K562 (cell line): ENCODE results near the gene LBHD1. TPM values are rescaled to one million over a fixed set of nuclear protein-coding genes. Genes with fewer than 3 reads are reported as not detected.

Source experiments
- ARID1B ChIP-seq: fragments of 450-650 bp; IDR thresholded peaks from 2 replicates; pipeline ENCODE4 v1.6.1; 2016; ENCODE audit warnings: antibody characterized with exemption, mild to moderate bottlenecking, inconsistent platforms
- COPS2 ChIP-seq: fragments of 450-650 bp; conservative IDR thresholded peaks from 2 replicates; pipeline ENCODE4 v1.6.1; 2016; ENCODE audit warnings: mild to moderate bottlenecking, moderate library complexity
- CREM ChIP-seq: IDR thresholded peaks from 2 replicates; pipeline ENCODE4 v1.6.1; 2014; ENCODE audit warnings: antibody characterized with exemption, low read depth
- E2F1 ChIP-seq: sonication (generic); formaldehyde crosslinking; IDR thresholded peaks from 2 replicates; pipeline ENCODE4 v1.8.1; 2023; ENCODE audit warnings: mild to moderate bottlenecking, missing genetic modification reagents, moderate library complexity
- FOXA3 ChIP-seq, 2 experiments: fragments of 450-650 bp in 1 of 2; sonication (generic) in 1 of 2; formaldehyde crosslinking; IDR thresholded peaks in 1 of 2; conservative IDR thresholded peaks in 1 of 2; 2 replicates each; pipeline versions ENCODE4 v1.4.0 to v1.8.0; 2020 to 2022; ENCODE audit warnings: mild to moderate bottlenecking in 2 of 2, missing genetic modification reagents in 1 of 2
- IFI16 ChIP-seq: fragments of 250-450 bp; sonication (Bioruptor Pico); IDR thresholded peaks from 2 replicates; pipeline ENCODE4 v2.1.2; 2022; ENCODE audit warnings: mild to moderate bottlenecking, inconsistent platforms
- KDM5B ChIP-seq: fragments of 200-600 bp; sonication (generic); IDR thresholded peaks from 2 replicates; pipeline ENCODE4 v1.6.1; 2012; ENCODE audit warnings: low read depth, mild to moderate bottlenecking, moderate library complexity, low read length, control low read depth, inconsistent platforms; ENCODE audit not compliant: insufficient replicate concordance
- MAFG ChIP-seq: fragments of 450-650 bp; conservative IDR thresholded peaks from 2 replicates; pipeline ENCODE4 v1.6.1; 2016; ENCODE audit warnings: missing genetic modification characterization, missing compliant biosample characterization
- MBD2 ChIP-seq: sonication (generic); IDR thresholded peaks from 2 replicates; pipeline ENCODE4 v1.6.1; 2016; ENCODE audit warnings: low read depth, borderline replicate concordance
- PBX2 ChIP-seq, 2 experiments: IDR thresholded peaks in 1 of 2; conservative IDR thresholded peaks in 1 of 2; 2 replicates each; pipeline ENCODE4 v1.6.1; 2016; ENCODE audit warnings: low read depth in 2 of 2, mild to moderate bottlenecking in 1 of 2, missing compliant biosample characterization in 1 of 2, missing genetic modification characterization in 1 of 2, moderate library complexity in 1 of 2
- RBFOX2 ChIP-seq: fragments of 200-400 bp; formaldehyde crosslinking; IDR thresholded peaks from 2 replicates; pipeline ENCODE4 v1.6.1; 2017; ENCODE audit warnings: low read depth, mild to moderate bottlenecking, low read length, moderate library complexity
- TFAM ChIP-seq: fragments of 250-450 bp; sonication (Bioruptor Pico); conservative IDR thresholded peaks from 2 replicates; pipeline ENCODE4 v1.5.0; 2021; ENCODE audit warnings: mild to moderate bottlenecking, moderate library complexity
- TSC22D4 ChIP-seq: fragments of 450-650 bp; IDR thresholded peaks from 2 replicates; pipeline ENCODE4 v1.6.1; 2016; ENCODE audit warnings: missing genetic modification characterization, missing biosample characterization, control low read depth
- ZNF140 ChIP-seq: fragments of 250-450 bp; sonication (Bioruptor Pico); IDR thresholded peaks from 2 replicates; pipeline ENCODE4 v1.8.0; 2021; ENCODE audit warnings: moderate library complexity, mild to moderate bottlenecking, inconsistent platforms
- ZNF263 ChIP-seq: sonication (generic); formaldehyde crosslinking; IDR thresholded peaks from 2 replicates; pipeline ENCODE4 v1.8.0; 2022; ENCODE audit warnings: mild to moderate bottlenecking, missing genetic modification reagents, borderline replicate concordance
- ZNF274 ChIP-seq: IDR thresholded peaks from 2 replicates; pipeline ENCODE4 v1.6.1; 2011; ENCODE audit warnings: low read depth, mild to moderate bottlenecking, low read length, moderate library complexity, borderline replicate concordance
- polyA plus RNA-seq, 8 experiments: library from polyadenylated mRNA; depleted of rRNA in 4 of 8; stranded (reverse) in 5 of 8; unstranded in 3 of 8; fragments of >200 nt; fragmentation: Nextera tagmentation in 2 of 8; fragmentation: Illumina TruSeq in 1 of 8; extraction: Ambion mirVana in 2 of 8; extraction: Trizol in 1 of 8; gene quantifications; 2 replicates each; pipeline versions ENCODE4 v1.2.1 to v1.2.3, GENCODE V29; 2011 to 2014; ENCODE audit warnings: inconsistent platforms in 1 of 8, missing spikeins in 1 of 8
- total RNA-seq, 7 experiments: library from RNA; depleted of rRNA in 6 of 7; stranded (reverse); fragments of >200 nt in 6 of 7; fragmentation: Illumina TruSeq in 2 of 7; extraction: Trizol in 2 of 7; gene quantifications; 2 replicates each; pipeline versions ENCODE4 v1.2.1 to v1.2.3, GENCODE V29; 2011 to 2021; ENCODE audit warnings: low replicate concordance in 1 of 7
- TF ChIP-seq, protein P1 (sequence below), 2 experiments: fragments of 450-650 bp; IDR thresholded peaks; 2 replicates each; pipeline ENCODE4 v1.6.1; 2018; ENCODE audit warnings: mild to moderate bottlenecking in 2 of 2, low read depth in 1 of 2; ENCODE audit not compliant: partially characterized antibody in 2 of 2

LBHD1 gene
- total and polyA plus RNA-seq, 9 of the 15 experiments (the other 6 are each of a cell fraction or from before 2014, with no cell fraction given): 2.6 to 28.0 (median 12.5) TPM

DNA sequence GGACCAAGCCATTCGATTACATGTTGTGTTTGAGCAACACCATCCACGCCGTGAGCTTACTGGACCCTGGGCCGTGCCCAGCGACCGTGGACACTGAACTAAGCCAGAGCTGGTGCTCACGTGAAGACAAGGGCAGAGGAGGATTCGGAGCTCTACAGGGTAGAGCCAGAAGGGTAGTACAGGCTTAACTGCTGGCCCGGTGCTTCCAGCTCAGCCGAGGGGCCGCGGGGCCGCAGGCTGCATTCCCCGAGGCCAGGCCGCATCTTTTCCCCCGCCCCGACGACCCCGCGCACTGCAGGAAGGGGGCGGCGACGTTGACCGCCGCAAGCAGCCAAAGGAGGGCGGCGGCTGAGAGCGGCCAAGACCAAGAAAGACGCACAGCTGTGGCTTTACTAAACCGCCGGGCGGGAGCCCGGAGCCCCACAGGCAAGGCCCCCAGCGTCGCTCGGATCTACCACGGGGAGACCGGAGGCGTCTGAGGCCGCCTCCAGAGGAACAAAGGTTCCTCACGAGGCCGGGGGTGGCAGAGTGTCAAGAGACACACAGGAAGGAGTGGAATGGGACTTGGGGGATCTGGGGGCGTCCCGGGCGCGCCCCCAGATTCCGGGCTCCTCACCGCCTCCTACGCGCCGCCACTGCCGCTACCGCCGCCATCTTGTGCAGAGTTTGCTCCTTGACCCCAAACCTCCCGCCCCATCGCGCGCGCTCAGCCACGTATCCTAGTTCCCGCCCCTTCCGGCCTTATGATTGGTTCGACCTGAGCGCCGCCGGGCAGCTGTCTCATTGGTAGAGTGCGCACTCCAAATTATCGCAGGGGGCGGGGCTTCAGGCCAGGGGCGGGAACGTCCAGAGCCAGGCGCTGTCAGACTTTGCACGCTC lies 25.9 kb downstream of the LBHD1 start, which contains the start of gene GANAB (continued):
- TF ChIP-seq, protein P1, sequence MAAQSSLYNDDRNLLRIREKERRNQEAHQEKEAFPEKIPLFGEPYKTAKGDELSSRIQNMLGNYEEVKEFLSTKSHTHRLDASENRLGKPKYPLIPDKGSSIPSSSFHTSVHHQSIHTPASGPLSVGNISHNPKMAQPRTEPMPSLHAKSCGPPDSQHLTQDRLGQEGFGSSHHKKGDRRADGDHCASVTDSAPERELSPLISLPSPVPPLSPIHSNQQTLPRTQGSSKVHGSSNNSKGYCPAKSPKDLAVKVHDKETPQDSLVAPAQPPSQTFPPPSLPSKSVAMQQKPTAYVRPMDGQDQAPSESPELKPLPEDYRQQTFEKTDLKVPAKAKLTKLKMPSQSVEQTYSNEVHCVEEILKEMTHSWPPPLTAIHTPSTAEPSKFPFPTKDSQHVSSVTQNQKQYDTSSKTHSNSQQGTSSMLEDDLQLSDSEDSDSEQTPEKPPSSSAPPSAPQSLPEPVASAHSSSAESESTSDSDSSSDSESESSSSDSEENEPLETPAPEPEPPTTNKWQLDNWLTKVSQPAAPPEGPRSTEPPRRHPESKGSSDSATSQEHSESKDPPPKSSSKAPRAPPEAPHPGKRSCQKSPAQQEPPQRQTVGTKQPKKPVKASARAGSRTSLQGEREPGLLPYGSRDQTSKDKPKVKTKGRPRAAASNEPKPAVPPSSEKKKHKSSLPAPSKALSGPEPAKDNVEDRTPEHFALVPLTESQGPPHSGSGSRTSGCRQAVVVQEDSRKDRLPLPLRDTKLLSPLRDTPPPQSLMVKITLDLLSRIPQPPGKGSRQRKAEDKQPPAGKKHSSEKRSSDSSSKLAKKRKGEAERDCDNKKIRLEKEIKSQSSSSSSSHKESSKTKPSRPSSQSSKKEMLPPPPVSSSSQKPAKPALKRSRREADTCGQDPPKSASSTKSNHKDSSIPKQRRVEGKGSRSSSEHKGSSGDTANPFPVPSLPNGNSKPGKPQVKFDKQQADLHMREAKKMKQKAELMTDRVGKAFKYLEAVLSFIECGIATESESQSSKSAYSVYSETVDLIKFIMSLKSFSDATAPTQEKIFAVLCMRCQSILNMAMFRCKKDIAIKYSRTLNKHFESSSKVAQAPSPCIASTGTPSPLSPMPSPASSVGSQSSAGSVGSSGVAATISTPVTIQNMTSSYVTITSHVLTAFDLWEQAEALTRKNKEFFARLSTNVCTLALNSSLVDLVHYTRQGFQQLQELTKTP (IDR thresholded peaks at IDR 0.05; ENCODE audit: low read depth in 1 of 2, partially characterized antibody in 2 of 2): no peak
- TF ChIP-seq RBFOX2: peak; percentile 97
- TF ChIP-seq IFI16 (CRISPR knock-in tag): no peak
- TF ChIP-seq MAFG (tag): no peak
- no peak for TF ChIP-seq TFAM
- TF ChIP-seq TSC22D4 (tag): no peak
- TF ChIP-seq ZNF140: no peak
- TF ChIP-seq MBD2: peak; percentile 47; the same call in 1 of the 2 replicates
- TF ChIP-seq ARID1B: 0 out of 2 replicates have a peak, but pooled peaks have one; percentile 18
- peak; percentile 86 for TF ChIP-seq KDM5B
- TF ChIP-seq CREM: peak; percentile 93
- 0 out of 2 replicates have a peak, but pooled peaks have one; percentile 15 for TF ChIP-seq ZNF263 (CRISPR knock-in tag)
- peak; percentile 93 for TF ChIP-seq E2F1 (CRISPR knock-in tag)
- no peak for TF ChIP-seq COPS2
- 0 out of 2 replicates have a peak, but pooled peaks have one; percentile 16 for TF ChIP-seq PBX2 (CRISPR knock-in tag; IDR thresholded peaks at IDR 0.05; ENCODE audit: low read depth)
- TF ChIP-seq PBX2 (tag; conservative IDR thresholded peaks at IDR 0.05; ENCODE audit: low read depth): no peak
- TF ChIP-seq ZNF274: no peak
- no peak; a peak in 1 of 4 replicates for TF ChIP-seq FOXA3 (CRISPR knock-in tag; conservative IDR thresholded peaks at IDR 0.05 in 1 of 2, IDR thresholded peaks at IDR 0.05 in 1 of 2)
